ENCODE results near the gene CAPZA3. TPM values are rescaled to one million over a fixed set of nuclear protein-coding genes. Genes with fewer than 3 reads are reported as not detected.

Gene CAPZA3
- total RNA-seq, 1 donor from 2014 or later, result not detected

GRCh38 chr12:18700271-18700670, 37.6 kb upstream of the CAPZA3 start:
- DNase-seq, result no peak
- TF ChIP-seq, protein P1, sequence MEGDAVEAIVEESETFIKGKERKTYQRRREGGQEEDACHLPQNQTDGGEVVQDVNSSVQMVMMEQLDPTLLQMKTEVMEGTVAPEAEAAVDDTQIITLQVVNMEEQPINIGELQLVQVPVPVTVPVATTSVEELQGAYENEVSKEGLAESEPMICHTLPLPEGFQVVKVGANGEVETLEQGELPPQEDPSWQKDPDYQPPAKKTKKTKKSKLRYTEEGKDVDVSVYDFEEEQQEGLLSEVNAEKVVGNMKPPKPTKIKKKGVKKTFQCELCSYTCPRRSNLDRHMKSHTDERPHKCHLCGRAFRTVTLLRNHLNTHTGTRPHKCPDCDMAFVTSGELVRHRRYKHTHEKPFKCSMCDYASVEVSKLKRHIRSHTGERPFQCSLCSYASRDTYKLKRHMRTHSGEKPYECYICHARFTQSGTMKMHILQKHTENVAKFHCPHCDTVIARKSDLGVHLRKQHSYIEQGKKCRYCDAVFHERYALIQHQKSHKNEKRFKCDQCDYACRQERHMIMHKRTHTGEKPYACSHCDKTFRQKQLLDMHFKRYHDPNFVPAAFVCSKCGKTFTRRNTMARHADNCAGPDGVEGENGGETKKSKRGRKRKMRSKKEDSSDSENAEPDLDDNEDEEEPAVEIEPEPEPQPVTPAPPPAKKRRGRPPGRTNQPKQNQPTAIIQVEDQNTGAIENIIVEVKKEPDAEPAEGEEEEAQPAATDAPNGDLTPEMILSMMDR (IDR thresholded peaks at IDR 0.05; ENCODE audit: partially characterized antibody, unreplicated experiment), result no peak
- H3K27ac Mint-ChIP-seq (ENCODE audit: unreplicated experiment), result no peak overlapping the region
- peaks cover 2% of the 10 kb centered on the region for H3K9me3 Mint-ChIP-seq (ENCODE audit: unreplicated experiment)
- H3K27me3 Mint-ChIP-seq (ENCODE audit: unreplicated experiment), result no peaks in the 10 kb centered on the region
- no peak overlapping the region for H3K4me3 Mint-ChIP-seq (ENCODE audit: unreplicated experiment)
- no peaks in the 10 kb centered on the region for H3K36me3 Mint-ChIP-seq (ENCODE audit: unreplicated experiment)
- H3K4me1 Mint-ChIP-seq (ENCODE audit: low read depth, unreplicated experiment), result peaks cover 5% of the 10 kb centered on the region

- DNase-seq, result no peak
- Mint-ChIP-seq H3K36me3 (ENCODE audit: unreplicated experiment) (peaks cover 5% of the 10 kb centered on the region), H3K4me1 (ENCODE audit: low read depth, unreplicated experiment) (peaks cover 5% of the 10 kb centered on the region), H3K27me3 (ENCODE audit: unreplicated experiment) (no peaks in the 10 kb centered on the region), H3K9me3 (ENCODE audit: unreplicated experiment) (peaks cover 2% of the 10 kb centered on the region), H3K4me3 (ENCODE audit: unreplicated experiment) (no peak overlapping the region), H3K27ac (ENCODE audit: unreplicated experiment) (no peak overlapping the region)
- TF ChIP-seq, protein P1 (IDR thresholded peaks at IDR 0.05; ENCODE audit: partially characterized antibody, unreplicated experiment), result no peak
Measured at GRCh38 chr12:18703321-18703720, 34.6 kb upstream of the CAPZA3 start.

GRCh38 chr12:18703911-18704310, 34.0 kb upstream of the CAPZA3 start:
- Mint-ChIP-seq H3K27ac (ENCODE audit: unreplicated experiment) (no peak overlapping the region), H3K4me1 (ENCODE audit: low read depth, unreplicated experiment) (peaks cover 5% of the 10 kb centered on the region), H3K36me3 (ENCODE audit: unreplicated experiment) (peaks cover 5% of the 10 kb centered on the region), H3K27me3 (ENCODE audit: unreplicated experiment) (no peaks in the 10 kb centered on the region), H3K9me3 (ENCODE audit: unreplicated experiment) (peaks cover 2% of the 10 kb centered on the region), H3K4me3 (ENCODE audit: unreplicated experiment) (no peak overlapping the region)
- TF ChIP-seq, protein P1 (IDR thresholded peaks at IDR 0.05; ENCODE audit: partially characterized antibody, unreplicated experiment), result no peak
- DNase-seq, result no peak

- TF ChIP-seq, protein P1 (IDR thresholded peaks at IDR 0.05; ENCODE audit: partially characterized antibody, unreplicated experiment), result no peak
- no peaks in the 10 kb centered on the region for H3K4me1 Mint-ChIP-seq (ENCODE audit: low read depth, unreplicated experiment)
- DNase-seq, result no peak
- H3K27ac Mint-ChIP-seq (ENCODE audit: unreplicated experiment), result no peak overlapping the region
- H3K4me3 Mint-ChIP-seq (ENCODE audit: unreplicated experiment), result no peak overlapping the region
- peaks cover 2% of the 10 kb centered on the region for H3K9me3 Mint-ChIP-seq (ENCODE audit: unreplicated experiment)
- peaks cover 5% of the 10 kb centered on the region for H3K36me3 Mint-ChIP-seq (ENCODE audit: unreplicated experiment)
- H3K27me3 Mint-ChIP-seq (ENCODE audit: unreplicated experiment), result no peaks in the 10 kb centered on the region
Measured at GRCh38 chr12:18706798-18707197, 31.1 kb upstream of the CAPZA3 start.

GRCh38 chr12:18716236-18716635, 21.7 kb upstream of the CAPZA3 start:
- no peak overlapping the region for H3K27ac Mint-ChIP-seq (ENCODE audit: unreplicated experiment)
- H3K27me3 Mint-ChIP-seq (ENCODE audit: unreplicated experiment), result no peaks in the 10 kb centered on the region
- H3K9me3 Mint-ChIP-seq (ENCODE audit: unreplicated experiment), result no peaks in the 10 kb centered on the region
- TF ChIP-seq, protein P1 (IDR thresholded peaks at IDR 0.05; ENCODE audit: partially characterized antibody, unreplicated experiment), result no peak
- H3K36me3 Mint-ChIP-seq (ENCODE audit: unreplicated experiment), result no peaks in the 10 kb centered on the region
- no peak overlapping the region for H3K4me3 Mint-ChIP-seq (ENCODE audit: unreplicated experiment)
- no peak for DNase-seq
- no peaks in the 10 kb centered on the region for H3K4me1 Mint-ChIP-seq (ENCODE audit: low read depth, unreplicated experiment)

All from glutamatergic neuron (in vitro differentiated cells).